Glutamatergic neuron (in vitro differentiated cells): ENCODE measurements around the gene GLS. TPM values are rescaled to one million over a fixed set of nuclear protein-coding genes. Genes with fewer than 3 reads are reported as not detected.

Experiments used
- DNase-seq: peaks from one replicate; pipeline ENCODE4 v3.0.0; 2022
- H3K27ac Mint-ChIP-seq: one replicate; pipeline ENCODE4 v1.8.0; 2020; ENCODE audit warnings: mild to moderate bottlenecking, mixed read lengths, inconsistent platforms; ENCODE audit not compliant: unreplicated experiment
- H3K27me3 Mint-ChIP-seq: one replicate; pipeline ENCODE4 v1.8.0; 2020; ENCODE audit warnings: mild to moderate bottlenecking, moderate library complexity, mixed read lengths, inconsistent platforms; ENCODE audit not compliant: unreplicated experiment
- H3K36me3 Mint-ChIP-seq: one replicate; pipeline ENCODE4 v1.8.0; 2020; ENCODE audit warnings: mild to moderate bottlenecking, mixed read lengths, inconsistent platforms; ENCODE audit not compliant: unreplicated experiment
- H3K4me1 Mint-ChIP-seq: one replicate; pipeline ENCODE4 v1.8.0; 2020; ENCODE audit warnings: mild to moderate bottlenecking, low read depth, mixed read lengths, inconsistent platforms; ENCODE audit not compliant: unreplicated experiment
- H3K4me3 Mint-ChIP-seq: one replicate; pipeline ENCODE4 v1.8.0; 2020; ENCODE audit warnings: mild to moderate bottlenecking, mixed read lengths, inconsistent platforms; ENCODE audit not compliant: unreplicated experiment
- H3K9me3 Mint-ChIP-seq: one replicate; pipeline ENCODE4 v1.8.0; 2020; ENCODE audit warnings: mild to moderate bottlenecking, moderate library complexity, mixed read lengths, inconsistent platforms; ENCODE audit not compliant: unreplicated experiment
- total RNA-seq: library from RNA; stranded (reverse); fragmentation: NEBNext Ultra II Directional; extraction: Animal tissue kit (Norgen Biotek cat#: 25700); gene quantifications from one replicate; pipeline ENCODE4 v1.2.1, GENCODE V29; 2021; ENCODE audit not compliant: unreplicated experiment
- TF ChIP-seq, protein P1 (sequence below): fragments of 200-600 bp; sonication (generic); IDR thresholded peaks from one replicate; pipeline ENCODE4 v1.5.0; 2021; ENCODE audit not compliant: partially characterized antibody, unreplicated experiment

Gene GLS
- total RNA-seq, 1 donor from 2014 or later = 120 TPM

DNA sequence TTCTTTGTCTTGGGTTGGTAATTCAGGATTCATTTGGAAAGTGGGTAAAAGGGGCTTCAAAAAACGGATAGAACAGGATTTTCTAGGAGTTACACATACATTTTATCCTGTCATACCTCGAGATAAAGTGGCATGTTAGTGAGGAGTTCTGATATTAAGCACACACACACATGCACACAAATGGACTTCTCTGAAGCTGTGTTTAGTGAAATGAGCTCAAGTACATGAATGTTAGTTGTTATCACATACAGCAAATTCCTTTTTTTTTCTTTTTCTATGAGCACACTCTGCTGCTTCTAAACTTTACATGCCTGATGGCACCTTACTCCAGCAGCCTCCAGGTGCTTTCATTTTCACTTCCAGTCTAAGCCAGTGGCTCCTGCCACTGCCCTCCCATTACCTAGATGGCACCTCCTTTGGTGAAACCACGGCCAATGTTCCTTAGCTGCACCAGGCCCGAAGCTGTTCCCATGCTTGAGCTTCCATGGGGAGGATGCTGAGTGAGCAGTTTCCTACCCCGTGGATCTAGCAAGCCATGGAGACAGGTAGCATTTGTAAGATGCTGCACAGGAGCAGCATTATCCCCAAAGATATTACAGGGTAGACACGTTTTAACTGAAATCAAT is 83.7 kb downstream of the GLS start:
- Mint-ChIP-seq H3K27ac (no peak overlapping the region), H3K4me3 (no peak overlapping the region), H3K9me3 (peaks cover 2% of the 10 kb centered on the region), H3K36me3 (no peaks in the 10 kb centered on the region), H3K27me3 (no peaks in the 10 kb centered on the region), H3K4me1 (peaks cover 6% of the 10 kb centered on the region)
- TF ChIP-seq, protein P1, sequence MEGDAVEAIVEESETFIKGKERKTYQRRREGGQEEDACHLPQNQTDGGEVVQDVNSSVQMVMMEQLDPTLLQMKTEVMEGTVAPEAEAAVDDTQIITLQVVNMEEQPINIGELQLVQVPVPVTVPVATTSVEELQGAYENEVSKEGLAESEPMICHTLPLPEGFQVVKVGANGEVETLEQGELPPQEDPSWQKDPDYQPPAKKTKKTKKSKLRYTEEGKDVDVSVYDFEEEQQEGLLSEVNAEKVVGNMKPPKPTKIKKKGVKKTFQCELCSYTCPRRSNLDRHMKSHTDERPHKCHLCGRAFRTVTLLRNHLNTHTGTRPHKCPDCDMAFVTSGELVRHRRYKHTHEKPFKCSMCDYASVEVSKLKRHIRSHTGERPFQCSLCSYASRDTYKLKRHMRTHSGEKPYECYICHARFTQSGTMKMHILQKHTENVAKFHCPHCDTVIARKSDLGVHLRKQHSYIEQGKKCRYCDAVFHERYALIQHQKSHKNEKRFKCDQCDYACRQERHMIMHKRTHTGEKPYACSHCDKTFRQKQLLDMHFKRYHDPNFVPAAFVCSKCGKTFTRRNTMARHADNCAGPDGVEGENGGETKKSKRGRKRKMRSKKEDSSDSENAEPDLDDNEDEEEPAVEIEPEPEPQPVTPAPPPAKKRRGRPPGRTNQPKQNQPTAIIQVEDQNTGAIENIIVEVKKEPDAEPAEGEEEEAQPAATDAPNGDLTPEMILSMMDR = no peak
- no peak for DNase-seq

DNA sequence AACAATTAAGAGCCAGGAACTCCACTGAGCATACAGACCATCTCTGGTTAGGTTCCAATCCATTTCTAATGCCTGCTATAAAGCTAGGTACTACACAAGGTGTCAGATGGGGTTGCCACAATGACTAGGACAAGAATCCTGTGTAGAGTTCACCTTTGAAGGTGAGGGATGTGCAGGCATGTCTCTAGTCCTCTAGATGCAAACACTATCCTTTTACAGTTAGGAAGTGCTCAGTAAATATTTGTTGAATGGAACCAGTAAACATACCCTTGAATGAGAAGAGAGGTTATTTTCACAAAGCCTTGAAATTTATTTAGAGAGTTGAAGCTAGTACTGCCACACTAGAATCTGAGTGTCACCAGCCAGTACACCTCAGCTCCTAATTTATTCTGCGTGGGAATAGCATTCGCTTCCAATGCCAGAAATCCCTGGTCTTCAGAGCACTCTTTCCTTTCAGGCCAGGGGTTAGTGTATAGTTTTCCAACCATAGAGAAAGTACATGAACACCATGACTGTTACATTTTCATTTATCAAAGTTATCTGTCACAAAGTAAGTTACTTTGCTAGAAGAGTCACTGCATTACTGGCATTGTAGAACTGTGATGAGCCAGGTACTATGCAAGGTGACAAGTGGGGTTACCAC is 85.1 kb downstream of the GLS start:
- Mint-ChIP-seq H3K27me3 (no peaks in the 10 kb centered on the region), H3K4me1 (peaks cover 9% of the 10 kb centered on the region), H3K36me3 (peaks cover 5% of the 10 kb centered on the region), H3K4me3 (no peak overlapping the region), H3K27ac (no peak overlapping the region), H3K9me3 (no peaks in the 10 kb centered on the region)
- DNase-seq = no peak
- TF ChIP-seq, protein P1 = no peak

DNA sequence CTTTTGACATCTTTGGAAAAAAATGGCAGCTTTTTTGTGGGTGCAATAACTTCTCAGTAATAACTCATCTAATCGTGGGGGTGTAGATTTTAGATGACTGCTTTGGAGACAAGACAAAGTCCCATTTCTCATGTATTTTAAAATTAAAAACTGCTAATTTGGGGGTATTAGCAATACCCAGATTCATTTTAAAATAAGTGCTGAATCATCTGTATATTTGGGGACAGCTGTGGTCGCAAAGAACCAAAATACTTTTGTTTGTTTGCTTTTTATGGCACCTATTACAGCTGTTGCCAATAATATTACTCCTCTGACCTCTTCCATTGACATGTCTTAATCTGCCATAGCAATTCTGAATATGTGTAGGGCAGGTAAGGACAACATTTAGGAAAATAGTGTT is 87.9 kb downstream of the GLS start:
- no peak for DNase-seq
- no peaks in the 10 kb centered on the region for H3K9me3 Mint-ChIP-seq
- H3K36me3 Mint-ChIP-seq = peaks cover 7% of the 10 kb centered on the region
- TF ChIP-seq, protein P1 = no peak
- H3K27me3 Mint-ChIP-seq = no peaks in the 10 kb centered on the region
- no peak overlapping the region for H3K4me3 Mint-ChIP-seq
- no peak overlapping the region for H3K27ac Mint-ChIP-seq
- peaks cover 7% of the 10 kb centered on the region for H3K4me1 Mint-ChIP-seq

DNA sequence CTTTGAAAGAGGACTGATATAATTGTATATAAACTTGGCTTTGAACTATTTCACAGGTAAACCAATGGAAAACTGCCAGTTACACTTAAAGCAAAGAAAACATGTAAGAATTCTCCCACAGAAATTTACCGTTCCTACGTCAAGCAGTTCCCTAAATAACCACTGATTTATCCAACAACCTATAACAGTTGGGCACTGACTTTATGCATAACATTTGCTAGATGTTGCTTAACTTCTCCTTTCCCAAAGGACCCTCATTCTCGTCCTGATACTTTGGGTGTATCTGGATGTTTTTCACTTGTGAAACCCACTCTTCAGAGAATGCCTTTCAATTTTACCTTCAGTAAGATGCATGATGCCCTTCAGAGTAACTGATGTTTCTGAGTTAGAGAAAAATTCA is 89.5 kb downstream of the GLS start:
- Mint-ChIP-seq H3K9me3 (peaks cover 1% of the 10 kb centered on the region), H3K4me3 (no peak overlapping the region), H3K27ac (no peak overlapping the region), H3K36me3 (peaks cover 7% of the 10 kb centered on the region), H3K4me1 (peaks cover 7% of the 10 kb centered on the region), H3K27me3 (no peaks in the 10 kb centered on the region)
- TF ChIP-seq, protein P1 = no peak
- no peak for DNase-seq

DNA sequence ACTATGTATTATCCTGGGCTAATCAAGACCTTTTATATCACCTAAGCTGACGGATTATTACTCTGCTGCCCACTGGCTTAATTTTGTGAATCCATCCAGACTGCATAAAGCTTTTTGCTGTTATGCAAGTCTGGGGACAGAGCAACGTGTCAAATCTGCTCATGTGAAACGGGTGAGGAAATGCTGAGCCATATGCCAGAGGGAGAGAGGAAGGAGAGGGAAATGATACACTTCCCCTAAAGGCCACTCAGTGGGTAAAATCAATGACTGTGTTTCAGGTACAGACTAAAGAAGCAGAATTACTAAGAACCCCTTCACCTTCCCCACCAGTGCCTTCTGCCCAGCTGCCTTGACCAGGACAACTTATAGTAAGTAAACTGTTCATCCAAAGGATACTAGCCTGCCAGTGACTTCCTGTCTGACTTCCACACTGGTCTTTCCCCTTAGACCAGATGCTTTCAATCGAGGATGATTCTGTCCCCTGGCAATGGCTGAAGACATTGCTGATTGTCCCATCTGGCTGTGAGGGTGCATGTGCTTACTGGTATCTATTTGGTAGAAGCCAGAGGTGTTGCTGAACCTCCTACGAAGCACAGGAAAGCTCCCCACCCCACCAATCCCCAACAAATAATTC is 90.4 kb downstream of the GLS start:
- Mint-ChIP-seq H3K9me3 (peaks cover 1% of the 10 kb centered on the region), H3K36me3 (peaks cover 7% of the 10 kb centered on the region), H3K27me3 (no peaks in the 10 kb centered on the region), H3K4me1 (peaks cover 7% of the 10 kb centered on the region), H3K4me3 (no peak overlapping the region), H3K27ac (peak overlapping the region; percentile 20)
- TF ChIP-seq, protein P1 = no peak
- DNase-seq = no peak
